ENCODE measurements around the gene FANCM. TPM values are rescaled to one million over a fixed set of nuclear protein-coding genes. Genes with fewer than 3 reads are reported as not detected.
"Not testable (repeated sequence)": the region's sequence is repeated elsewhere in the genome, so short reads cannot be mapped to it uniquely, and the experiment has no call there.

Gene FANCM
- total RNA-seq, 1 donor from 2014 or later, result 13.4 TPM

- POLR2A ChIA-PET, result interaction anchor here (0.6 to 4.3 kb wide), 5 partner anchors 12 to 239 kb away, joined by 3 to 36 read pairs (median 6); partner anchors contain the start of genes KLHL28, MIS18BP1 and TOGARAM1
- CTCF ChIA-PET, result no interaction called here
Measured at GRCh38 chr14:45136399-45136798, 669 bp downstream of the FANCM start.

GRCh38 chr14:45140661-45141187 is 5.0 kb downstream of the FANCM start:
- H3K27ac Mint-ChIP-seq, result no peak overlapping the region
- DNase-seq, result no peak
- peaks cover 44% of the 10 kb centered on the region for H3K4me1 Mint-ChIP-seq
- H3K9me3 Mint-ChIP-seq, result no peaks in the 10 kb centered on the region
- H3K36me3 Mint-ChIP-seq (ENCODE audit: low read depth), result peaks cover 3% of the 10 kb centered on the region
- H3K4me3 Mint-ChIP-seq, result no peak overlapping the region
- no peak for ATAC-seq (ENCODE audit: low read depth)
- POLR2A ChIA-PET, result no interaction called here
- CTCF ChIA-PET, result no interaction called here
- intact Hi-C loops (cut with micrococcal nuclease), result no loop called here
- no peaks in the 10 kb centered on the region for H3K27me3 Mint-ChIP-seq
- TF ChIP-seq CTCF (IDR thresholded peaks at IDR 0.05), result no peak

More at GRCh38 chr14:45136399-45136798, 669 bp downstream of the FANCM start:
- DNase-seq (no peak), ATAC-seq (ENCODE audit: low read depth) (no peak)
- Mint-ChIP-seq H3K4me1 (peaks cover 44% of the 10 kb centered on the region), H3K27ac (peak overlapping the region; percentile 99), H3K9me3 (no peaks in the 10 kb centered on the region), H3K27me3 (no peaks in the 10 kb centered on the region), H3K4me3 (peak overlapping the region; percentile 97), H3K36me3 (ENCODE audit: low read depth) (peaks cover 13% of the 10 kb centered on the region)
- no peak for TF ChIP-seq CTCF (IDR thresholded peaks at IDR 0.05)
- intact Hi-C loops (cut with micrococcal nuclease), result no loop called here

GRCh38 chr14:45142083-45142482 is 6.4 kb downstream of the FANCM start:
- CTCF ChIA-PET; H3K27me3 Mint-ChIP-seq; POLR2A ChIA-PET; H3K9me3 Mint-ChIP-seq; DNase-seq; intact Hi-C loops (cut with micrococcal nuclease); H3K4me3 Mint-ChIP-seq; H3K36me3 Mint-ChIP-seq (ENCODE audit: low read depth); H3K27ac Mint-ChIP-seq: not testable (repeated sequence)
- peak; percentile 70 for ATAC-seq (ENCODE audit: low read depth)
- peaks cover 32% of the 10 kb centered on the region for H3K4me1 Mint-ChIP-seq

- ATAC-seq (ENCODE audit: low read depth), result no peak
- intact Hi-C loops (cut with micrococcal nuclease), result no loop called here
- H3K36me3 Mint-ChIP-seq (ENCODE audit: low read depth), result peaks cover 8% of the 10 kb centered on the region
- H3K27ac Mint-ChIP-seq, result no peak overlapping the region
- H3K4me3 Mint-ChIP-seq, result no peak overlapping the region
- peaks cover 18% of the 10 kb centered on the region for H3K4me1 Mint-ChIP-seq
- ChIA-PET CTCF (no interaction called here), POLR2A (no interaction called here)
- H3K27me3 Mint-ChIP-seq, result no peaks in the 10 kb centered on the region
- TF ChIP-seq CTCF (IDR thresholded peaks at IDR 0.05), result no peak
- DNase-seq, result no peak
- H3K9me3 Mint-ChIP-seq, result no peaks in the 10 kb centered on the region
Measured at GRCh38 chr14:45144658-45145057, 8.9 kb downstream of the FANCM start.

- intact Hi-C loops (cut with micrococcal nuclease), result no loop called here
- H3K27me3 Mint-ChIP-seq, result no peaks in the 10 kb centered on the region
- ChIA-PET POLR2A (no interaction called here), CTCF (no interaction called here)
- no peaks in the 10 kb centered on the region for H3K9me3 Mint-ChIP-seq
- peaks cover 11% of the 10 kb centered on the region for H3K36me3 Mint-ChIP-seq (ENCODE audit: low read depth)
- ATAC-seq (ENCODE audit: low read depth) (no peak), DNase-seq (no peak)
- no peak overlapping the region for H3K27ac Mint-ChIP-seq
- TF ChIP-seq CTCF (IDR thresholded peaks at IDR 0.05), result no peak
- H3K4me1 Mint-ChIP-seq, result peaks cover 18% of the 10 kb centered on the region
- H3K4me3 Mint-ChIP-seq, result no peak overlapping the region
Measured at GRCh38 chr14:45145214-45145613, 9.5 kb downstream of the FANCM start.

GRCh38 chr14:45149602-45150001 is 13.9 kb downstream of the FANCM start:
- ChIA-PET POLR2A (no interaction called here), CTCF (no interaction called here)
- no peak for TF ChIP-seq CTCF (IDR thresholded peaks at IDR 0.05)
- no peaks in the 10 kb centered on the region for H3K9me3 Mint-ChIP-seq
- intact Hi-C loops (cut with micrococcal nuclease), result no loop called here
- no peak overlapping the region for H3K27ac Mint-ChIP-seq
- ATAC-seq (ENCODE audit: low read depth) (no peak), DNase-seq (no peak)
- peaks cover 7% of the 10 kb centered on the region for H3K4me1 Mint-ChIP-seq
- no peak overlapping the region for H3K4me3 Mint-ChIP-seq
- H3K27me3 Mint-ChIP-seq, result no peaks in the 10 kb centered on the region
- H3K36me3 Mint-ChIP-seq (ENCODE audit: low read depth), result peaks cover 25% of the 10 kb centered on the region
